Posterior cingulate gyrus (tissue), 11 donors: ENCODE data around the gene SLC9A8.
A peak's percentile ranks its signal among the peaks of the same experiment; 100 is the strongest.

ENCODE experiments used
- DNase-seq, 10 donors: peaks; one replicate each; pipeline versions ENCODE4 v3.0.0 to v3.0.0-alpha.2; 2020 to 2021; ENCODE audit warnings: mixed read lengths in 3 of 10
- intact Hi-C: fragments of 100-400 bp; cut with DNase I; formaldehyde crosslinking; loops from one replicate; pipeline ENCODE4 v1.15.1; 2023

SLC9A8 gene

DNA sequence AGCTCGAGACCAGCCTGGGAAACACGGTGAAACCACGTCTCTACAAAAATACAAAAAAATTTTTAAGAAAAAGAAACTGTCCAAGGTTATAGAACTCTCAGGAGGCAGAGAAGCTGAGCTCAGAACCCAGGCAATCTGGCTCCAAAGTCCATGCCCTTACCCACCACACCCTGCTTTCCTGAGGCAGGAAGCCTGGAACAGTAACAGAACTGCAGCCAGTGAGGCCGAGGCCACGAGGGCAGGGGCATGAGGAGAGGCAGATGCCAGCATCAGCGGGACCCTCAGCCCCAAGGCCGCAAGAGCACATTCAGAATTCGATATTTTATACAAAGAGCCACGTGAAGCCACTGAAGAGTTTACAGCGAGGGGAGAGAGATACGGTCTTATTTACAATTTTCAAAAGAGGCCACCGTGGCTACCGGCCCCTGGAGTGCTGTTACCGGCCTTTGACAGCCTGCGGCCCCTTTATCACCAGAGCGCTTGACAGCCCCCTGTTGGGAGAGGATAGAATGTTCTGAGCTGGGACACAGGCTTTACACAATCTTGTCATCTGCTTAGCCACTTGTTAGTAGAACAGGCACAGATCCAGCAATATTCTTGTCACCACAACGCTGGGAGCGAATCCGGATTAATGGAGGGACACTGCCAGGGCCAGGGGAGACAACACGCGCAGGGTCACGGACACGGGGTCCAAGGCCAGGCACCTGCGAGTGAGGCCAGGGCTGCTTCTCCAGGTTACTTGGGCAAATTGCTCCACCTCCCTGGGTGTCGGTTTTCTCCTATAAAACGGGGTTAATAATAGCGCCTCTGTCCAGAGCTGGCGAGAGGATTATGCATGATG lies 97.1 kb downstream of the SLC9A8 start:
- intact Hi-C loops: no loop called here
- DNase-seq: peak in 4 of 10 donors; percentile 27 to 85 (median 52)

DNA sequence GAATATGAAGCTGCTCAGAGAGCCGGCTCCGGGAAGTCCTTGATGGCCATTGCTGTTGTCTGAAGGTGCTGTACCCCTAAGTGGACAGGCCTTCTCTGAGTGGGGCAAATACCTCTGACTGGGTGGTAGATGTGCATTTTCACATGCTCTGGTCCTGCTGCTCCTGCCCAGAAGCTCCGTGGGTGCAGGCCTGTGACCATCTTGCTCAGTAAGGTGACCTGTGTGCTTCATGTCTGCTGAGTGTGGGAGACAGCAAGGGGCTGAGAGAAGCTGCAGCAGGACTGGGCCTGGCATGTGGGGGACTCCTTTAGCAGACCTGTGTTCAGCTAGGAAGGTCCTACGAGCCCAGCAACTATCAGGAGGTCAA lies 97.7 kb downstream of the SLC9A8 start:
- intact Hi-C loops: no loop called here
- no peak for DNase-seq

DNA sequence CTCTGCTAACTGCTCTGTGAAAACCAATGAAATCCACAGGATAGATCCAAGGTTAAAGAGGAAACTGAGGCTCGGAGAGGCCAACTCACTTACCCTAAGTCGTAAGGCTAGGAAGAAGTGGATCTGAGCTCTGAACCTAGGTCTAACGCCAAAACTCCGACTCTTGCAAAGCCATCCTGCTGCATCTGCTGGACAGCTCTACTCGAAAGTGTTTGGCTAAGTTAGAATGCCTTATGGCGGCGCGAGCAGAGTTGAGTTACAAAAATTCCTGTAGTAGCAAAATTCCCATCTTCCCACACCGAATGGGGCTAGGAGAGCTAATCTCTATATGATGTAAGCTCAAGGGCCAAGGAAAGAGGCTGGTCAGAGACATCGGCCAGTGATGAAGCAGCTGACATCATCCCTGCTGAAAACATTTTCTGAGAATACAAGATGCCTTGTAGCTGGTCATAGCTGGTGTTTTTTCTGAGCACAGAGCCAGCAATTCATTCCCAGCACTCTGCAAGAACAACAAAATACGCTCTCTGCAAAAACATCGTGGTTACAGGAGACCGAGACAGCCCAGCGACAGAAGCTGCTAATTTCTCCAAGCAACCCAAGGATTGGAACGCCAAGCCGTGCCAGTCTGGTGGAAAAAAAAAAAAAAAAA lies 100.9 kb downstream of the SLC9A8 start:
- intact Hi-C loops: no loop called here
- DNase-seq: peak in 1 of 10 donors; percentile 33

DNA sequence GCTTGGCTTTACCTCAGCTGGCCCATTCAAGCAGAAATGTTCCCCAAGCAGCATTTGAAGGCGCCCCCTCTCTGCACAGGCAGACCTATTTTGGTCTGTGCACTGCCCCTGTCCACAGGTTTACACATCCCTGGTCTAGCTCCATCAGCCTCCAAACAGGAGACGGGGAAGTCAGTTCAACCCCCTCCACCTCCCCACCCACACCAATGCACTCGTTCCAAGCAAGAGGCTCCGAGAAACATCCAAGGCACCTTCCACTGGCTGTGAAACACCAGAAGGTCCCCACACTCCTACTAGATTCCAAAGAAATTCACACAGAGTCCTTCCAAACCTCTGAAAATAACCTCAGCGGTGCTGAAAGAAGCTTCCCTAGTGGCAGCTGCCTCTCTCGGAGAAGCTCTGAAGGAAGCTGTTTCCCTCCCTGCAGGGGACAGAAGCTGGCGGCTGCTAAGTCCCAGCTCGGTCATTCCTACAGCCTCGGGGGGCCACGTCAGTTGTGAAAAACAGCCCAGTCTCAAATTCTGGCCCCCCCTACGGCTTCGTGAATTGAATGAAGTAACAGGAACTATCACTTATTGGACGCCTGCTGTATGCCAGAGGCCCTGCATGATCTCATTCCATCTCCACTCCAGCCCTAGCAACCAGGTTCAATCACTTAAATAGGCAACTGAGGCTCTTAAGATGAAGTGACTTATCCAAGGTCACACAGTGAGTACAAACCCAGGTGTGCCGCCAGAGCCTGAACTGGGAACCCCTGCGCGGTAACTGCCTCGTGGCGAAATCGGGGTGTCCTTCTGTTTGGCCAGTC lies 101.9 kb downstream of the SLC9A8 start:
- intact Hi-C loops: no loop called here
- peak in 3 of 10 donors; percentile 48 to 82 (median 56) for DNase-seq

DNA sequence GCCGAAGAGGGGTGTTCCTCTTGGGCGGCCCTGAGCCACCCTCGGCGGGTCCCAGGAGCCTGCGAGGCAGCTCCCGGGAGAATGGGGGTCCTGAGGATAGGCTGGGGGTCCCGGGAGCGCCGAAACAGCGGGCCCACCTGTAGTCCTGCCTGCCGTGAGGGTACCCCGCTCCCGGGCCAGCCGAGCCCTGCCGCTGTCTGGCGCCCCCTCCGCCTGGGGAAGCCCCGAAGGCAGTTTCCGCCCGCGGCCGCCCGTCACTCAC lies 102.4 kb downstream of the SLC9A8 start:
- DNase-seq: no peak
- intact Hi-C loops: no loop called here

DNA sequence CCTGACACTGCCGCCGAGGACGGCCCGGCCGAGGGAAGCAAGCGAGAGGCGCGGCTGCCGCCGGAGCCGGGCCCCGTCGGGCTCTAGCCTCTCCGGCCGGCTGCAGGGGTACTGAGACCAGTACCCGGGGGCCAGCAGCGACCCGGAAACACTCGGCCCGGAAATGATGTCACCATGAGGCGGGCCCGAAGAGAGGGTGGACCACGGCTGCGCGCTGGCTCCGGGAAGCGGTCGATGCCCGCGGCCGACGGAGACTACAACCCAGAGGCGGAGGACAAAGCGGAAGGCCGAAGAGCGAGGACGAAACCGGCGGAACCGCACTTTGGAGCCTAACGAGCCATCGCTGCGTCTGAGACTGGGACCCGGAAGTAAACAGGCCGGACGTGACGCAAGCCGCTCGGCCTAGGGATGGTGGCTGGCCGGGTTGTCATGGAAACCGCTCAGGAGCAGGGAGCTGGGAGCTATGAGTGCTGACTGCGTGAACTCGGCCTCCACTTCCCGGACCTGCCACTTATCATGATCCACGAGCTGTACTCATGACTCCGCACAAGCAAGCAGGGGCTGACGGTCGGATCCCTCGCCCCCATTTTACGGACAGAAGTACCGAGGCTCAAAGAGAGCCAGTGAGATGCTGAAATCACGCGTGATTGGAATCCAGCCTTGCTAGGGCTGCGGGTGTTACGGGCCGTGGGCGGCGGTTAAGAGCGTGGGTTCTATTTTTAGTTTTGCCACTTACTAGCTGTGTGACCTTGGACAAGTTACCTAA lies 102.9 kb downstream of the SLC9A8 start, which contains the start of gene SPATA2:
TSS of gene SPATA2 (minus strand) at position 150 of the 766 bp plus-strand sequence. CDS start 7,039 bp downstream, outside the sequence.
- intact Hi-C loops: no loop called here
- DNase-seq: peak; percentile 92 to 99 (median 94)

DNA sequence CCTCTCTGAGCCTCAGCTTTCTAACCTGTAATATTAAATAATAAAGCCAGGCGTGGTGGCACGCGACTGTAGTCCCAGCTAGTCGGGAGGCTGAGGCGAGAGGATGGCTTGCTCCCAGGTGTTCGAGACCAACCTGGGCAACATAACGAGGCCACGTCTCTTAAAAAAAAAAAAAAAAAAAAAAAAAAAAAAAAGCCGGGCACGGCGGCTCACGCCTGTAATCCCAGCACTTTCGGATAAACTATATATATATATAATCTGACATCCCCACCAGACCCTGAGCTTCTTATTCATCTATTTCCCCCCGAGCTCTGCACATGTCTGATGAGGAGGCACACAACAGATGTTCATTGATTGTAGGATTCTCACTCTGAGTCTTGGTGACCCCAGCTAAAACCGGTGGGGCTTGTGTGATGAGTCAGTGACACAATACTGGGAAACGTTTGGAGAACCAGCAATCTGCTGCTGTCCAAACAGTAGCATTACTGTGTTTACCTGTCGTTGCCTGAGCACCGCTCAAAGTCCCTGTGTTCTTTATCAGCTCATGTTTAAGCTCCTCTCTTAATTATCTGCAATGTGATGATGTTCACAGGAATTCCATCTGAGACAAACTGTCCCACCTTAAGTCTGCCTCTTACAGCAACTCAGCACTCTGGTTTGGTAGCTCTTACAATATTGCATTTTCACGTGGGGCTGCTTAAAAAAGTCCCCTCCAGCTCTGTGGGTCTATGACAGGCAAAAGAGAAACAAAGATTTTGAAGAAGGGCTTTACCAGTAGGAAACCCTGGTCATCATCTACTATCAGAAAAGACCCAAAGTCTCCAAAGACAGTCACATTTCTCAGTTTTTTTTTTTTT lies 103.7 kb downstream of the SLC9A8 start:
- DNase-seq: no peak
- intact Hi-C loops: no loop called here

DNA sequence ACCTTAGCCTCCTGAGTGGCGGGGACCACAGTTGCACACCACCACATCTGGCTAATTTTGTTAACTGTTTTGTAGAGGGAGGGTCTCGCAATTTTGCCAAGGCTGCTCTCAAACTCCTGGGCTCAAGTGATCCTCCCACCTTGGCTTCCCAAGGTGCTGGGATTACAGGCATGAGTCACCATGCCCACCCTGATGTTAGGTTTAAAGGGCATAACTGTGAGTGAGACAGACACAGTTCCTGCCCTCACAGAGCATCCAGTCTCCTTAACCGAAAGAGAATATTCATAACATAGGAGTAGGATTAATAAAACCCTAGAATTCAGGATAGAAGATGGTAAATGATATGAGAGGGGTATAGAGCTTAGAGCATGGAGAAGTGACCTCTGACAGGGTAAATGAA lies 105.8 kb downstream of the SLC9A8 start:
- no peak for DNase-seq
- intact Hi-C loops: no loop called here

DNA sequence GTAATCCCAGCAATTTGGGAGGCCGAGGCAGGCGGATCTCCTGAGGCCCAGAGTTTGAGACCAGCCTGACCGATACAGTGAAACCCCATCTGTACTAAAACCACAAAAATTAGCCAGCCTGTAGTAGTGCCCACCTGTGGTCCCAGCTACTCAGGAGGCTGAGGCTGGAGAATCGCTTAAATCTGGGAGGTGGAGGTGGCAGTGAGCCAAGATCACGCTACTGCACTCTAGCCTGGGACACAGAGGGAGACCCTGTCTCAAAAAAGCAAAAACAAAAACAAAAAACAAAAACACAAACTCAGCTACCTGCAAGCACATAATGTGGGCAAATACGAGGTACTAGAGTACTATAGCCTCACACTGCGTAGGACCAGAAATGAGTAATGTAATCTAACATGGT lies 106.4 kb downstream of the SLC9A8 start:
- no peak for DNase-seq
- intact Hi-C loops: no loop called here

DNA sequence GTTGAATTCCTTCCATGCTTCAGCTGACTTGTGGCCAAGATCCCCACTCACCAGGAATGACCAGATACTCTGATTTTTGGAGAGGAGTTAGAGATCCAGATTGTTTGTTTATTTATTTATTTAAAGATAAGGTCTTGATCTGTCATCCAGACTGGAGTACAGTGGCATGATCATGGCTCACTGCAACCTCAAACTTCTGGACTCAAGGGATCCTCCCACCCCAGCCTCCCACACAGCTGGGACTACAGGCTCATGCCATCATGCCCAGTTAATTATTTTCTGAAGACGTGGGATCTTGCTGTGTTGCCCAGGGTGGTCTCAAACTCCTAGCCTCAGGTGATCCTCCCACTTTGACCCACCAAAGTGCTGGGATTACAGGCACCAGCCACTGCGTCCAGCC lies 106.8 kb downstream of the SLC9A8 start:
- intact Hi-C loops: no loop called here
- DNase-seq: no peak

DNA sequence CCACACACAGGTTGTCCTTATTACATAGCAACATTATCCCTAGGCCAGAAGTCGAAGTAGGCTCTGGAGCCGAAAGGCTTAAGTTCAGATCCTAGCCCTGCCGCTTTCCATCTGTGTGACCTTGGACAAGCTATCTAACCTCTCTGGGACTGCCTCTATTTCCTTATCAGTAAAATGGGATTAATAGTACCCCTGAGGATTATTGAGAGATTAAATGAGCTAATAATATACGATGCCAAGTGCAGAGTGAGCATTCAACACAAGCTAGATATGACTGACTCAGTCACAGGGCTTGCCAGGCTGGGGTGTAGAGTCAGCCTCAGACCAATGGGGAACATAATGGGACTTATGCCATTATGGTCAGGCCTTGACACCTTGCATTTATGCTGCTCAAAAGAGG lies 111.6 kb downstream of the SLC9A8 start:
- no peak for DNase-seq
- intact Hi-C loops: no loop called here

DNA sequence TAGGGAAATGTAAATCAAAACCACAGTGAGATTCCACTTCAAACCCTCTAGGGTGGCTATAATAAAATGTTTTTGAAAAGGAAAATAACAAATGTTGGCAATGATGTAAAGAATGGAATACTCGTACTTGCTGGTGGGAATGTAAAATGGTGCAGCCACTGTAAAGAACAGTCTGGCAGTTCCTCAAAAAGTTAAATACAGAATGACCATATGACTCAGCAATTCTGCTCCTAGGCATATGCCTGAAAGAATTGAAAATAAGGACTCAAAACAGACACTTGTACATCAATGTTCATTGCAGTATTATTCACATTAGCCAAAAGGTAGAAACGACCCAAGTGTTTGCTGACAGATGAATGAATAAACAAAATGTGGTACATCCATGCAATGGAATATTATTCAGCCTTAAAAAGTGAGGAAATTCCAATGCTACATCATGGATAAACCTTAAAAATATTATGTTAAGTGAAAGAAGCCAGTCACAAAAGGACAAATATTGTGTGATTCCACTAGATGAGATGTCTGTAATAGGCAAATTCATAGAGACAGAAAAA lies 113.3 kb downstream of the SLC9A8 start:
- intact Hi-C loops: no loop called here
- DNase-seq: no peak

DNA sequence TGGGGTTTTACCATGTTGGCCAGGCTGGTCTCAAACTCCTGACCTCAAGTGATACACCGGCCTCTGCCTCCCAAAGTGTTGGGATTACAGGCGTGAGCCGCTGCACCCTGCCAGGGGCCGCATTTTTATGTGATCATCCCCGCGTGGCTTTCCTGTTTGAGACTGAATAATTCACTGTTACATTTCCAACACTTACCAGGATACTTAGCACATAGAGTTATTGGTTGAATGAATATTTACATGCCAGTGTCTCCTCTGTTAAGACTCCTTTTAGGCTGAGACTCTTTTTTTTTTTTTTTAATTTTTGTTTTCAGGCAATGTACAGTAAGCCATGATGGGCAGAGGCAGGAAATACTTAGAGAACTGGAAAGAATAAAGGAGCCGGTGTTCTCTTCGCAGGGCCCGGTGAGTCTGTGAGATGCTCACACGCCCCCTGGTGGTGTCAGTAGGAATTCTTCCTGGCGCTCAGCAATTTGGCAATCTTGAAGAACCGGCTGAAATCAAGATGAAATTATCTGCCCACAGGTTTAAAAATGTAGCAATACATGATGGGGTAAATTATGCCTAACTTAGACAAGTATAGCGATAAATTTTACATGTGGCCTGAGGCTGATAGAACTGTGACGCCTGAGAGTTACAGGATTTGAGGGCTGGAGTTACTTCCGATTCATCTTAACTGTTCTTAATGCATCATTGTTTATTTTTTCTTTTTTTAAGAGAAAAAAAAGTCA lies 115.9 kb downstream of the SLC9A8 start:
- DNase-seq: peak; percentile 70 to 96 (median 86)
- intact Hi-C loops: loop anchor here (1.0 to 2.0 kb wide), 2 partner anchors 40 to 318 kb away; no protein-coding TSS in a partner anchor

DNA sequence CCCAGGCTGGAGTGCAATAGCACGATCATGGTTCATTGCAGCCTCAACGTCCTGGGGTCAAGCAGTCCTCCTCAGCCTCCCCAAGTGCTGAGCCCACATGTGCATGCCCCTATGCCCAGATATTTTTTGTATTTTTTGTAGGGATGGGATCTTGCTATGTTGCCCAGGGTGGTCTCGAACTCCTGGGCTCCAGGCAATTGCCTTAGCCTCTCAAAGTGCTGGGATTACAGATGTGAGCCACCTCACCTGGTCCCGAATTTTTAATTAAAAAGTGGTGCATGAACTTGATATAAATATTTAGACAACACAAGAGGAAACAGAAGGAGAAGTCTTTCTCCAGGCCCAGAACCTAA lies 116.5 kb downstream of the SLC9A8 start:
- intact Hi-C loops: loop anchor here (2.0 kb wide), 1 partner anchor 318 kb away; no protein-coding TSS in a partner anchor
- DNase-seq: no peak

DNA sequence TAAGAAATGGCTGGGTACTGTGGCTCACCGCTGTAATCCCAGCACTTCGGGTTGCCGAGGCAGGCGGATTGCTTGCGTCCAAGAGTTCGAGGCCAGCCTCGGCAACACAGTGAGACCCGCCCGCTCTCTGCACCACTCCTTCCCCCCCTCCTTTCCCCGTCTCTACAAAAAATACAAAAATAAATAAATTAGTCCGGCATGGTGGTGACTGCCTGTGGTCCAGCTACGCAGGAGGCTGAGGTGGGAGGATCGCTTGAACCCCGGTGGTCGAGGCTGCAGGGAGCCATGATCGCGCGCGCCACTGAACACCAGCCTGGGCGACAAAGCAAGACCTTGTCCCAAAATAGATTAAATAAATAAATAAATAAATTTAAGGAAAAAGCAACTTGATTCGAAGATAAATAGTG lies 123.1 kb downstream of the SLC9A8 start:
- intact Hi-C loops: no loop called here
- peak in 1 of 10 donors; percentile 76 for DNase-seq

DNA sequence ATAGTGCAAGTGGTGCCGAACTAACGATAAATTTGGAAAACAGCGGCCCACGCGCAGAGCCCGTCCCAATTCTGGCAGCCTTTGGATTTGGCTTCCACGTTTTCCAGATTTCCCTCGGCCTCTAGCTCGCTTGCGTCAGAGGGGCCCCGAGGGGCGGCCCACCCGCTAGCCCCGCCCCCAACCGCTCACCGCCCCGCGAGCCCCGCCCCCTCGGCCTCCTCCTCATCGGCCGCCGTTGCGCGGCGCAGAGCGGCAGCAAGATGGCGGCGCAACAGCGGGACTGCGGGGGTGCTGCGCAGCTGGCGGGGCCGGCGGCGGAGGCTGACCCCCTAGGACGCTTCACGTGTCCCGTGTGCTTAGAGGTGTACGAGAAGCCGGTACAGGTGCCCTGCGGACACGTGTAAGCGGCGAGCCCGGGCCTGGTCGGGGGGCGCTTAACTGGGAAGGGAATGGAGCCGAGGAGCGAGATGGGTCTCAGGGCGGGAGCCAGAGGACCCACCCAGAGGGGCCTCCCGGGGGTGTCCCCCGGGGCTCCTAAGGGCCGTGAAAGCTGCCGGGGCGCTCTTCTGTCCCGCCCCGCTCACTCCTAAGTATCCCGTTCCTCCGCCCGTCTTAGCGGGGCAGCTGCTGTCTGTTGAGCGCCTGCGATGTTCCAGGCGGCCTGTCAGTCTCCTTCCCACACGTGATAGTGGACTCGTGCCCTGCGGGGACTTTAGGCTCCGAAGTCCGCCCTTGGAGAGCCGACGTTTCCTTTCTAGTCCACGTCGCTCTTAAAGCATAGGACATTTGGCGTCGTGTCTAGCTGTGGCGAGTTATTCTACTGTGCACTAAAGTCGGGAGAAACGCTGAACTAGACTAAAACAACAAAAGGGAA lies 123.8 kb downstream of the SLC9A8 start, which contains the start of gene RNF114:
TSS of gene RNF114 (plus strand) at position 245 of the 874 bp plus-strand sequence. CDS start at position 261, 16 bp downstream.
- DNase-seq: peak; percentile 85 to 98 (median 91)
- intact Hi-C loops: no loop called here
